Smooth muscle cell (in vitro differentiated cells): ENCODE measurements around the gene SLC47A2. TPM values are rescaled to one million over a fixed set of nuclear protein-coding genes. Genes with fewer than 3 reads are reported as not detected.

ENCODE experiments used
- DNase-seq: peaks from one replicate; lab custom pipeline; 2025; ENCODE audit not compliant: unreplicated experiment; lab: John Stamatoyannopoulos, UW
- H2AFZ ChIP-seq: fragments of 200-600 bp; sonication (generic); 2 replicates; pipeline ENCODE4 v1.6.0; 2016; ENCODE audit warnings: antibody characterized with exemption, low read depth, mild to moderate bottlenecking
- H3F3A ChIP-seq: fragments of 200-600 bp; sonication (generic); 2 replicates; pipeline ENCODE4 v1.6.0; 2017; ENCODE audit warnings: antibody characterized with exemption, low read depth
- H3K27ac ChIP-seq: fragments of 200-600 bp; sonication (generic); 2 replicates; pipeline ENCODE4 v1.5.1; 2016; ENCODE audit warnings: low read depth, mild to moderate bottlenecking
- H3K27me3 ChIP-seq: fragments of 200-600 bp; sonication (generic); 2 replicates; pipeline ENCODE4 v1.6.1; 2016; ENCODE audit warnings: low read depth, mild to moderate bottlenecking
- H3K36me3 ChIP-seq: fragments of 200-600 bp; sonication (generic); 2 replicates; pipeline ENCODE4 v1.5.1; 2016; ENCODE audit warnings: low read depth
- H3K4me1 ChIP-seq: fragments of 200-600 bp; sonication (generic); 2 replicates; pipeline ENCODE4 v1.5.1; 2016; ENCODE audit warnings: low read depth
- H3K4me2 ChIP-seq: fragments of 200-600 bp; sonication (generic); 2 replicates; pipeline ENCODE4 v1.6.0; 2016; ENCODE audit warnings: mild to moderate bottlenecking
- H3K4me3 ChIP-seq: fragments of 200-600 bp; sonication (generic); 2 replicates; pipeline ENCODE4 v1.5.1; 2016; ENCODE audit warnings: mild to moderate bottlenecking
- H3K79me2 ChIP-seq: fragments of 200-600 bp; sonication (generic); 2 replicates; pipeline ENCODE4 v1.6.0; 2016; ENCODE audit warnings: low read depth, mild to moderate bottlenecking
- H3K9ac ChIP-seq: fragments of 200-600 bp; sonication (generic); 2 replicates; pipeline ENCODE4 v1.6.0; 2016; ENCODE audit warnings: low read depth
- H3K9me3 ChIP-seq: fragments of 200-600 bp; sonication (generic); replicated peaks from 2 replicates; pipeline ENCODE4 v1.5.1; 2016; ENCODE audit warnings: low read depth
- H4K20me1 ChIP-seq: fragments of 200-600 bp; sonication (generic); 2 replicates; pipeline ENCODE4 v1.6.0; 2016; ENCODE audit warnings: low read depth
- CTCF ChIP-seq: fragments of 200-600 bp; sonication (generic); IDR thresholded peaks from 2 replicates; pipeline ENCODE4 v1.5.1; 2017; ENCODE audit warnings: borderline replicate concordance, mild to moderate bottlenecking, antibody characterized with exemption; ENCODE audit not compliant: insufficient read depth, poor library complexity, severe bottlenecking
- WGBS: methylation state at CpG from one replicate; pipeline ENCODE4 v1.1.7; 2016; ENCODE audit warnings: low lambda C conversion rate; 5-methylcytosine and 5-hydroxymethylcytosine counted together
- polyA plus RNA-seq: library from polyadenylated mRNA; unstranded; fragments of >200 nt; fragmentation: Nextera tagmentation; extraction: Ambion mirVana; gene quantifications from 2 replicates; pipeline ENCODE4 v1.2.1, GENCODE V29; 2016
- total RNA-seq: library from RNA; depleted of rRNA; stranded (reverse); fragments of >200 nt; gene quantifications from 2 replicates; pipeline ENCODE4 v1.2.3, GENCODE V29; 2014

SLC47A2 gene
- total and polyA plus RNA-seq, 2 experiments from 2014 or later: not detected

- H3F3A ChIP-seq: no peaks in the 10 kb centered on the region
- H3K9ac ChIP-seq: no peak overlapping the region
- DNase-seq: no peak
- no peaks in the 10 kb centered on the region for H3K27me3 ChIP-seq
- no peak overlapping the region for H3K4me2 ChIP-seq
- H3K9me3 ChIP-seq: no peaks in the 10 kb centered on the region
- TF ChIP-seq CTCF: no peak
- 95% methylated on average over 21 of the region's 28 CpGs for WGBS
- peaks cover 5% of the 10 kb centered on the region for H3K4me1 ChIP-seq
- no peaks in the 10 kb centered on the region for H3K36me3 ChIP-seq
- H3K79me2 ChIP-seq: no peaks in the 10 kb centered on the region
- no peak overlapping the region for H3K27ac ChIP-seq
- no peak overlapping the region for H3K4me3 ChIP-seq
- no peak overlapping the region for H2AFZ ChIP-seq
- H4K20me1 ChIP-seq: no peaks in the 10 kb centered on the region
Observed at GRCh38 chr17:19713901-19714361, 2.5 kb downstream of the SLC47A2 start.

GRCh38 chr17:19713462-19713861 lies 2.9 kb downstream of the SLC47A2 start:
- Histone ChIP-seq H4K20me1 (no peaks in the 10 kb centered on the region), H3K79me2 (no peaks in the 10 kb centered on the region), H3K36me3 (no peaks in the 10 kb centered on the region), H3K27ac (no peak overlapping the region), H2AFZ (no peak overlapping the region), H3K4me2 (no peak overlapping the region), H3K9me3 (no peaks in the 10 kb centered on the region), H3K9ac (no peak overlapping the region), H3K4me3 (no peak overlapping the region), H3K4me1 (peaks cover 5% of the 10 kb centered on the region), H3F3A (no peaks in the 10 kb centered on the region), H3K27me3 (no peaks in the 10 kb centered on the region)
- DNase-seq: no peak
- no peak for TF ChIP-seq CTCF
- 86% methylated on average over 16 of the region's 16 CpGs for WGBS

- no peaks in the 10 kb centered on the region for H3K27me3 ChIP-seq
- no peak overlapping the region for H3K4me3 ChIP-seq
- peaks cover 5% of the 10 kb centered on the region for H3K4me1 ChIP-seq
- TF ChIP-seq CTCF: no peak
- WGBS: 85% methylated on average over 12 of the region's 12 CpGs
- no peak overlapping the region for H3K4me2 ChIP-seq
- no peaks in the 10 kb centered on the region for H3F3A ChIP-seq
- no peak overlapping the region for H3K27ac ChIP-seq
- no peaks in the 10 kb centered on the region for H3K79me2 ChIP-seq
- H3K36me3 ChIP-seq: no peaks in the 10 kb centered on the region
- DNase-seq: no peak
- H2AFZ ChIP-seq: no peak overlapping the region
- no peaks in the 10 kb centered on the region for H3K9me3 ChIP-seq
- no peaks in the 10 kb centered on the region for H4K20me1 ChIP-seq
- no peak overlapping the region for H3K9ac ChIP-seq
Observed at GRCh38 chr17:19712436-19713004, 3.9 kb downstream of the SLC47A2 start.

GRCh38 chr17:19709841-19710240 lies 6.5 kb downstream of the SLC47A2 start:
- Histone ChIP-seq H3K9ac (no peak overlapping the region), H3F3A (no peaks in the 10 kb centered on the region), H2AFZ (no peak overlapping the region), H3K79me2 (no peaks in the 10 kb centered on the region), H3K27me3 (no peaks in the 10 kb centered on the region), H3K27ac (no peak overlapping the region), H3K4me3 (no peak overlapping the region), H3K4me2 (no peak overlapping the region), H3K4me1 (peaks cover 18% of the 10 kb centered on the region), H4K20me1 (no peaks in the 10 kb centered on the region), H3K36me3 (no peaks in the 10 kb centered on the region), H3K9me3 (no peaks in the 10 kb centered on the region)
- 87% methylated on average over 3 of the region's 3 CpGs for WGBS
- no peak for DNase-seq
- TF ChIP-seq CTCF: no peak
